ENCODE results near the gene SH3YL1. TPM values are rescaled to one million over a fixed set of nuclear protein-coding genes. Genes with fewer than 3 reads are reported as not detected.

Gene SH3YL1
- total RNA-seq, 1 donor from 2014 or later, result 61.4 TPM

DNA sequence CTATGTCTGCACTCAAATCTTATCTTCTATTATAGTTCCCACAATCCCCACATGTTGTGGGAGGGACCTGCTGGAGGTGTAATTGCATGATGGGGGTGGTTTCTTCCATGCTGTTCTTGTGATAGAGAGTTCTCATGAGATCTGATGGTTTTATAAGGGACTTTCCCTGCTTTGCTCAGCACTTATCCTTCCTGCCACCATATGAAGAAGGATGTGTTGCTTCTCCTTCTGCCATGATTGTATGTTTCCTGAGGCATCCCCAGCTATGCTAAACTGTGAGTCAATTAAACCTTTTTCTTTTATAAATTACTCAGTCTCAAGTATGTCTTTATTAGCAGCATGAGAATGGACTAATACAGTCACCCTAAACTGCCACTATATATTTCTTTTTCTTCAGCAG, 79.1 kb downstream of the SH3YL1 start:
- H3K4me1 Mint-ChIP-seq (ENCODE audit: unreplicated experiment), result no peaks in the 10 kb centered on the region
- H3K27ac Mint-ChIP-seq, result no peak overlapping the region
- no peak for DNase-seq (ENCODE audit: extremely low spot score, unreplicated experiment)
- no peaks in the 10 kb centered on the region for H3K36me3 Mint-ChIP-seq
- peaks cover 3% of the 10 kb centered on the region for H3K27me3 Mint-ChIP-seq
- TF ChIP-seq, protein P1, sequence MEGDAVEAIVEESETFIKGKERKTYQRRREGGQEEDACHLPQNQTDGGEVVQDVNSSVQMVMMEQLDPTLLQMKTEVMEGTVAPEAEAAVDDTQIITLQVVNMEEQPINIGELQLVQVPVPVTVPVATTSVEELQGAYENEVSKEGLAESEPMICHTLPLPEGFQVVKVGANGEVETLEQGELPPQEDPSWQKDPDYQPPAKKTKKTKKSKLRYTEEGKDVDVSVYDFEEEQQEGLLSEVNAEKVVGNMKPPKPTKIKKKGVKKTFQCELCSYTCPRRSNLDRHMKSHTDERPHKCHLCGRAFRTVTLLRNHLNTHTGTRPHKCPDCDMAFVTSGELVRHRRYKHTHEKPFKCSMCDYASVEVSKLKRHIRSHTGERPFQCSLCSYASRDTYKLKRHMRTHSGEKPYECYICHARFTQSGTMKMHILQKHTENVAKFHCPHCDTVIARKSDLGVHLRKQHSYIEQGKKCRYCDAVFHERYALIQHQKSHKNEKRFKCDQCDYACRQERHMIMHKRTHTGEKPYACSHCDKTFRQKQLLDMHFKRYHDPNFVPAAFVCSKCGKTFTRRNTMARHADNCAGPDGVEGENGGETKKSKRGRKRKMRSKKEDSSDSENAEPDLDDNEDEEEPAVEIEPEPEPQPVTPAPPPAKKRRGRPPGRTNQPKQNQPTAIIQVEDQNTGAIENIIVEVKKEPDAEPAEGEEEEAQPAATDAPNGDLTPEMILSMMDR (conservative IDR thresholded peaks at IDR 0.05), result no peak
- no peak overlapping the region for H3K4me3 Mint-ChIP-seq
- H3K9me3 Mint-ChIP-seq, result peaks cover 4% of the 10 kb centered on the region

DNA sequence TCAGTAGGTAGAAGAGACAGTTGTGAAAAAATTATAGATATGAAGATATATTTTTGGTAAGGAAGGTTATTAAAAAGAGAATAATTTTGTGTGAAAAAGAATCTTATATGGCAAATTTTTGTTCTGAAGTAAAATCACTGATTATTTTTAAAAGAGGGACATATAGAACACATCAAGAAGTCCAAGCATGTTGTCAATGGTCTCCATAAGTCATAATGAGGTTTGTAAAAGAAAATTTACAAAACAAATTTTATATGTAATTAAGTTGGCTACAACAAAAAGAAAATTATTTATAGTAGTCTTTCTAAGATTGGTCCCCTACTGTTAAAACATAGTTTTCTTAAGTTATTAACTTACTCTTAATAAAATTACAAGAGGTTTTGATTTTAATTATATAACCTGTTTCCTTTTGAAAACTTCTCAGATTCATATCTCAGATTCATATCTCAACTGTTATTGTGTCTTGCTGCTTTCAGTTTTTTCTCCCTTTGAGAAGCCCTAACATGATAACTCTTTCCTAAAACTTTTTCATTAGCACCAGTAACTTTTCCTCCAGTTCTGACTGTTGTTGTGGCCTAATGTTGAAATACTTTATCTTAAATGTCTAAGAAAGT, 81.2 kb downstream of the SH3YL1 start:
- no peaks in the 10 kb centered on the region for H3K36me3 Mint-ChIP-seq
- TF ChIP-seq, protein P1 (conservative IDR thresholded peaks at IDR 0.05), result no peak
- DNase-seq (ENCODE audit: extremely low spot score, unreplicated experiment), result no peak
- no peak overlapping the region for H3K27ac Mint-ChIP-seq
- no peak overlapping the region for H3K4me3 Mint-ChIP-seq
- no peaks in the 10 kb centered on the region for H3K9me3 Mint-ChIP-seq
- no peaks in the 10 kb centered on the region for H3K4me1 Mint-ChIP-seq (ENCODE audit: unreplicated experiment)
- peaks cover 7% of the 10 kb centered on the region for H3K27me3 Mint-ChIP-seq

DNA sequence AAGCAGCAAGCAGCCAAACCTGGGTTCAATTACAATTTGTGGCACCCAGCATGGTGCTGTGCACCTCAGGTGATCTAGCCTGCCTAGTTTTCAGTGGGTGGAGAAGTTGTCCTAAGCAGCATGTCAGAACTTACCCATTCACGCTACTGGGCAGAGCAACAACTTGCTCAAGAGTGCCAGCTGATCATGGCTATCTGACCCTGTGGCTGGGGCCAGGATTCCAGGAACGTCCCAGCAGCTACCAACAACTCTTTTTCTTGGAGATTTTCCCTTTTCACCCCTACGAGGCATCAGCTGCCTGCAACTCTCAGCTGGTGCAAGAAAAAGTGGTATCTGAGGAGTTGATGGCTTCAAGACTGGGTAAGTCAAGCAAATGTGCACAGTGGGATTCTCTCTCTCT, 83.5 kb downstream of the SH3YL1 start:
- Mint-ChIP-seq H3K36me3 (no peaks in the 10 kb centered on the region), H3K4me3 (no peak overlapping the region)
- TF ChIP-seq, protein P1 (conservative IDR thresholded peaks at IDR 0.05), result no peak

DNA sequence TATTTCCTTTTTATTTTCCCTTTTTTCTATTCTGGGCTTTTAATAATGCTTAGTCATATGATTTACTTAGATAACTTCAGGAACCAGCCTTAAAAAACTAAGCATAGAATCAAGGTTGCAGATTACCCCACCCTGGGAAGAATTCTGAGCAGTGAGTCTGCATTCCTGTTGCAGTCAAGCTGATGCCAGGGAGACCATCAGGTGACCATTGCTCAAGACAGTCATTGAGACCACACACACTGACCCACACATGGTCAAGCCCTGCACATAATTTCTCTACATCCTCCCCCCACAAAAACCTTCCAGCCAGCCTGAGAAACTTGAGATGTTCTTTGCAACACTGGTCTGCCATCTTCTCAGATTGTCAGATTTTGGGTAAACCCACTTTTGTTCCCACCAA, 83.9 kb downstream of the SH3YL1 start:
- no peak overlapping the region for H3K4me3 Mint-ChIP-seq
- no peaks in the 10 kb centered on the region for H3K36me3 Mint-ChIP-seq
- TF ChIP-seq, protein P1 (conservative IDR thresholded peaks at IDR 0.05), result no peak
- no peaks in the 10 kb centered on the region for H3K9me3 Mint-ChIP-seq
- peaks cover 27% of the 10 kb centered on the region for H3K27me3 Mint-ChIP-seq
- peaks cover 5% of the 10 kb centered on the region for H3K4me1 Mint-ChIP-seq (ENCODE audit: unreplicated experiment)
- DNase-seq (ENCODE audit: extremely low spot score, unreplicated experiment), result no peak
- H3K27ac Mint-ChIP-seq, result no peak overlapping the region

More for the DNA sequence above, 83.5 kb downstream of the SH3YL1 start:
- Mint-ChIP-seq H3K4me1 (ENCODE audit: unreplicated experiment) (peaks cover under 1% of the 10 kb centered on the region), H3K9me3 (no peaks in the 10 kb centered on the region), H3K27me3 (peaks cover 23% of the 10 kb centered on the region), H3K27ac (no peak overlapping the region)
- no peak for DNase-seq (ENCODE audit: extremely low spot score, unreplicated experiment)

DNA sequence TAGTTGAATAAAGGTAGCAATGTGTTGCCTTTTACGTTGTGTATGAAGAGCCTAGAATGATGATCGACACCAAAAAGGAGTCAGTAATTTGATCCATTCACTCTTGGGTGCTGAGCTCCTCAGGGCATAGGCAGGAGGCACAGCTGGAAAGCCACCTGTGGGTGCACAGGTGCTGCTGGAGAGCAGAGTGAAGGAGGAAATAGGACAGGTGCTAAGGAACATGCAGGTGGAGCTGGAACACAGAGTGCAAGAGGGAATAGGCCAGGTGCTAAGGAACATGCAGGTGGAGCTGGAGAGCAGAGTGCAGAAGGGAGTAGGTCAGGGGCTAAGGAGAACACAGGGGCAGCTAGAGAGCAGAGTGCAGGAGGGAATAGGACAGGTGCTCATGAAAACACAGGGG, 86.1 kb downstream of the SH3YL1 start:
- Mint-ChIP-seq H3K4me3 (no peak overlapping the region), H3K27ac (no peak overlapping the region), H3K36me3 (no peaks in the 10 kb centered on the region), H3K27me3 (peaks cover 28% of the 10 kb centered on the region), H3K9me3 (no peaks in the 10 kb centered on the region), H3K4me1 (ENCODE audit: unreplicated experiment) (peaks cover 6% of the 10 kb centered on the region)
- DNase-seq (ENCODE audit: extremely low spot score, unreplicated experiment), result no peak
- TF ChIP-seq, protein P1 (conservative IDR thresholded peaks at IDR 0.05), result no peak

Measured in type B pancreatic cell (in vitro differentiated cells).